ENCODE measurements around the gene TMEM179. TPM values are rescaled to one million over a fixed set of nuclear protein-coding genes. Genes with fewer than 3 reads are reported as not detected.

TMEM179 gene
- polyA plus RNA-seq, 1 donor from 2014 or later: 20.3 TPM

DNA sequence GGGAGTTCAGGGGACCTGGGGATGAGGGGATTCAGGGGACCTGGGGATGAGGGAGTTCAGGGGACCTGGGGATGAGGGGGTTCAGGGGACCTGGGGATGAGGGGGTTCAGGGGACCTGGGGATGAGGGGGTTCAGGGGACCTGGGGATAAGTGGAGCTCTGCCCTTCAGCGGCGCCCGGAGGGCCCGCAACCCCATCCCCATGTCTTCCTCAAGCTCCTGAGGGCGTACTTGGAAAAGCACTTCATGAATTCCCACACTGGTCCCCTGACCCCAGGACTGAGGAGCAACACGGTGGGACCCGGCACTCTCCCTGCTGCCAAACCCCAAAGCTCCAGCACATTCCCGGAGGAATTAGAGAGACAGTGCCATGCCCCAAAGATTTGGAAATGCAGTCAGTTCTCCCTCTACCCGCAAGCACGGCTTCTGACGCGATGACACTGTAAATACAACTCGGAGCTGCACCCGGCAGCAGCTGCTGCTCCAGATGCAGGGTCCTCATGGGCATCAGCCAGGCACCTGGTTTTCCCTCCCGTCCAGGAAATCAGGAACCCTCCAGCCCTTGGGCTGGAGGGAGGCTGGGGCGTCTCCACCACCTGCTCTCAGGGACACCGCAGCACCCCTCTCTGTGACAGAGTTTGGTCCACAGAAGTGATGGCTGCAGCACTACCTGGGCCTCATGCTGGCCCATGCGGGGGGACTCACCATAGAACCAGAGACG, 57.8 kb downstream of the TMEM179 start:
- Histone ChIP-seq H3K9me3 (ENCODE audit: low read length) (no peaks in the 10 kb centered on the region), H3F3A (ENCODE audit: insufficient read depth, low read length, poor library complexity, severe bottlenecking) (no peaks in the 10 kb centered on the region), H3K4me2 (ENCODE audit: low read length) (no peak overlapping the region), H3K9ac (ENCODE audit: low read length) (no peak overlapping the region), H4K20me1 (ENCODE audit: insufficient read depth) (no peaks in the 10 kb centered on the region), H3K27me3 (ENCODE audit: insufficient read depth, low read depth, low read length) (no peaks in the 10 kb centered on the region), H3K27ac (ENCODE audit: low read length) (no peak overlapping the region), H3K4me3 (ENCODE audit: low read length) (no peak overlapping the region), H3K9me2 (ENCODE audit: insufficient read depth, low read length) (no peaks in the 10 kb centered on the region), H3K36me3 (ENCODE audit: insufficient read depth, low read length) (no peaks in the 10 kb centered on the region), H2AFZ (ENCODE audit: low read depth, low read length) (no peak overlapping the region), H3K79me2 (replicated peaks; ENCODE audit: insufficient read depth, low read length) (no peaks in the 10 kb centered on the region)
- no peak for TF ChIP-seq POLR2AphosphoS5 (IDR thresholded peaks at IDR 0.05)
- TF ChIP-seq RAD21 (conservative IDR thresholded peaks at IDR 0.05): no peak
- no peak for TF ChIP-seq SMC3 (conservative IDR thresholded peaks at IDR 0.05; ENCODE audit: poor library complexity)
- TF ChIP-seq EZH2 (IDR thresholded peaks at IDR 0.05; ENCODE audit: borderline replicate concordance, insufficient read depth, low read length, poor library complexity, severe bottlenecking): no peak
- no peak for TF ChIP-seq EP300 (conservative IDR thresholded peaks at IDR 0.05; ENCODE audit: poor library complexity, severe bottlenecking)
- TF ChIP-seq, protein P1, sequence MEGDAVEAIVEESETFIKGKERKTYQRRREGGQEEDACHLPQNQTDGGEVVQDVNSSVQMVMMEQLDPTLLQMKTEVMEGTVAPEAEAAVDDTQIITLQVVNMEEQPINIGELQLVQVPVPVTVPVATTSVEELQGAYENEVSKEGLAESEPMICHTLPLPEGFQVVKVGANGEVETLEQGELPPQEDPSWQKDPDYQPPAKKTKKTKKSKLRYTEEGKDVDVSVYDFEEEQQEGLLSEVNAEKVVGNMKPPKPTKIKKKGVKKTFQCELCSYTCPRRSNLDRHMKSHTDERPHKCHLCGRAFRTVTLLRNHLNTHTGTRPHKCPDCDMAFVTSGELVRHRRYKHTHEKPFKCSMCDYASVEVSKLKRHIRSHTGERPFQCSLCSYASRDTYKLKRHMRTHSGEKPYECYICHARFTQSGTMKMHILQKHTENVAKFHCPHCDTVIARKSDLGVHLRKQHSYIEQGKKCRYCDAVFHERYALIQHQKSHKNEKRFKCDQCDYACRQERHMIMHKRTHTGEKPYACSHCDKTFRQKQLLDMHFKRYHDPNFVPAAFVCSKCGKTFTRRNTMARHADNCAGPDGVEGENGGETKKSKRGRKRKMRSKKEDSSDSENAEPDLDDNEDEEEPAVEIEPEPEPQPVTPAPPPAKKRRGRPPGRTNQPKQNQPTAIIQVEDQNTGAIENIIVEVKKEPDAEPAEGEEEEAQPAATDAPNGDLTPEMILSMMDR (IDR thresholded peaks at IDR 0.05; ENCODE audit: poor library complexity, severe bottlenecking): no peak
- TF ChIP-seq, protein P2, sequence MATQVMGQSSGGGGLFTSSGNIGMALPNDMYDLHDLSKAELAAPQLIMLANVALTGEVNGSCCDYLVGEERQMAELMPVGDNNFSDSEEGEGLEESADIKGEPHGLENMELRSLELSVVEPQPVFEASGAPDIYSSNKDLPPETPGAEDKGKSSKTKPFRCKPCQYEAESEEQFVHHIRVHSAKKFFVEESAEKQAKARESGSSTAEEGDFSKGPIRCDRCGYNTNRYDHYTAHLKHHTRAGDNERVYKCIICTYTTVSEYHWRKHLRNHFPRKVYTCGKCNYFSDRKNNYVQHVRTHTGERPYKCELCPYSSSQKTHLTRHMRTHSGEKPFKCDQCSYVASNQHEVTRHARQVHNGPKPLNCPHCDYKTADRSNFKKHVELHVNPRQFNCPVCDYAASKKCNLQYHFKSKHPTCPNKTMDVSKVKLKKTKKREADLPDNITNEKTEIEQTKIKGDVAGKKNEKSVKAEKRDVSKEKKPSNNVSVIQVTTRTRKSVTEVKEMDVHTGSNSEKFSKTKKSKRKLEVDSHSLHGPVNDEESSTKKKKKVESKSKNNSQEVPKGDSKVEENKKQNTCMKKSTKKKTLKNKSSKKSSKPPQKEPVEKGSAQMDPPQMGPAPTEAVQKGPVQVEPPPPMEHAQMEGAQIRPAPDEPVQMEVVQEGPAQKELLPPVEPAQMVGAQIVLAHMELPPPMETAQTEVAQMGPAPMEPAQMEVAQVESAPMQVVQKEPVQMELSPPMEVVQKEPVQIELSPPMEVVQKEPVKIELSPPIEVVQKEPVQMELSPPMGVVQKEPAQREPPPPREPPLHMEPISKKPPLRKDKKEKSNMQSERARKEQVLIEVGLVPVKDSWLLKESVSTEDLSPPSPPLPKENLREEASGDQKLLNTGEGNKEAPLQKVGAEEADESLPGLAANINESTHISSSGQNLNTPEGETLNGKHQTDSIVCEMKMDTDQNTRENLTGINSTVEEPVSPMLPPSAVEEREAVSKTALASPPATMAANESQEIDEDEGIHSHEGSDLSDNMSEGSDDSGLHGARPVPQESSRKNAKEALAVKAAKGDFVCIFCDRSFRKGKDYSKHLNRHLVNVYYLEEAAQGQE (IDR thresholded peaks at IDR 0.05; ENCODE audit: borderline replicate concordance): no peak
- no peak for TF ChIP-seq TAF1 (IDR thresholded peaks at IDR 0.05; ENCODE audit: low read depth)
- TF ChIP-seq MXI1 (conservative IDR thresholded peaks at IDR 0.05; ENCODE audit: poor library complexity, severe bottlenecking): no peak

DNA sequence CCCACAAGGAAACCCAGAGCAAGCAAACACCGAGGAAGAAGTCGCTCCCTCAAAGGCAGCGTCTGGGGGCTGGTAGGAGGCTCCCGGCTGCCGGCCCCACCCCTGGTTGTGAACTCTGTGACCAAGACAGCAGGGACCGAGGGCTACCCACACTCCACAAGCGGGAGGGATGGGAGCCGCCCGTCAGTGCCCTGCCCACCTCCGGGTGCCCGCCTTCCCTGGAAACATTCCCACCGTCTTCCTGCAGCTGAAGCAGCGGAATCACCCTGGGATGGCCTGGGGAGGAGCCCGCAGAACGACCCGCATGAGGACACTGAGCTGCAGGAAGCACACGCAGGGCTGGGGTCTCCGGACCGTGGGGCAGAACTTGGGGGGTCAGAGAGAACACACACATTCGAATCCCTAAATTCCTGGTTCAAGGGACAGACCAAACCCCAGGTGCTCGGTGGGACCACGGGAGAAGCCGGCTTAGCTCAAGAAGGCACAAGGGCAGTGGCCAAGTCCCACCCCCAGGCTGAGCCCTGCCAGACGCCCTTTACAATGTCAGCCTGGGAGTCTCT, 58.5 kb downstream of the TMEM179 start:
- Histone ChIP-seq H3K4me2 (ENCODE audit: low read length) (no peak overlapping the region), H3F3A (ENCODE audit: insufficient read depth, low read length, poor library complexity, severe bottlenecking) (no peaks in the 10 kb centered on the region), H4K20me1 (ENCODE audit: insufficient read depth) (no peaks in the 10 kb centered on the region), H3K36me3 (ENCODE audit: insufficient read depth, low read length) (no peaks in the 10 kb centered on the region), H3K9me2 (ENCODE audit: insufficient read depth, low read length) (no peaks in the 10 kb centered on the region), H3K4me3 (ENCODE audit: low read length) (no peak overlapping the region), H3K27me3 (ENCODE audit: insufficient read depth, low read depth, low read length) (no peaks in the 10 kb centered on the region), H3K27ac (ENCODE audit: low read length) (no peak overlapping the region), H2AFZ (ENCODE audit: low read depth, low read length) (no peak overlapping the region), H3K9me3 (ENCODE audit: low read length) (no peaks in the 10 kb centered on the region), H3K9ac (ENCODE audit: low read length) (no peak overlapping the region), H3K79me2 (replicated peaks; ENCODE audit: insufficient read depth, low read length) (no peaks in the 10 kb centered on the region)
- TF ChIP-seq, protein P1 (IDR thresholded peaks at IDR 0.05; ENCODE audit: poor library complexity, severe bottlenecking): no peak
- TF ChIP-seq POLR2AphosphoS5 (IDR thresholded peaks at IDR 0.05) (no peak), EP300 (conservative IDR thresholded peaks at IDR 0.05; ENCODE audit: poor library complexity, severe bottlenecking) (no peak), EZH2 (IDR thresholded peaks at IDR 0.05; ENCODE audit: borderline replicate concordance, insufficient read depth, low read length, poor library complexity, severe bottlenecking) (no peak)
- TF ChIP-seq, protein P2 (IDR thresholded peaks at IDR 0.05; ENCODE audit: borderline replicate concordance): no peak

All from neural cell (in vitro differentiated cells).